Measurements from ENCODE around the gene C13orf46. TPM values are rescaled to one million over a fixed set of nuclear protein-coding genes. Genes with fewer than 3 reads are reported as not detected.

C13orf46 gene
- total RNA-seq, 3 donors from 2014 or later = 1.1 to 1.5 (median 1.4) TPM

- Mint-ChIP-seq H3K9me3 (no peaks in the 10 kb centered on the region), H3K4me3 (no peak overlapping the region), H3K4me1 (ENCODE audit: low read depth) (peaks cover 4% of the 10 kb centered on the region), H3K27me3 (ENCODE audit: low read depth) (no peaks in the 10 kb centered on the region), H3K36me3 (ENCODE audit: insufficient read depth) (peaks cover 28% of the 10 kb centered on the region)
- no peak for ATAC-seq
- no peak for DNase-seq
These were observed 717 bp upstream of the C13orf46 start for GRCh38 chr13:113974304-113975281.

DNA sequence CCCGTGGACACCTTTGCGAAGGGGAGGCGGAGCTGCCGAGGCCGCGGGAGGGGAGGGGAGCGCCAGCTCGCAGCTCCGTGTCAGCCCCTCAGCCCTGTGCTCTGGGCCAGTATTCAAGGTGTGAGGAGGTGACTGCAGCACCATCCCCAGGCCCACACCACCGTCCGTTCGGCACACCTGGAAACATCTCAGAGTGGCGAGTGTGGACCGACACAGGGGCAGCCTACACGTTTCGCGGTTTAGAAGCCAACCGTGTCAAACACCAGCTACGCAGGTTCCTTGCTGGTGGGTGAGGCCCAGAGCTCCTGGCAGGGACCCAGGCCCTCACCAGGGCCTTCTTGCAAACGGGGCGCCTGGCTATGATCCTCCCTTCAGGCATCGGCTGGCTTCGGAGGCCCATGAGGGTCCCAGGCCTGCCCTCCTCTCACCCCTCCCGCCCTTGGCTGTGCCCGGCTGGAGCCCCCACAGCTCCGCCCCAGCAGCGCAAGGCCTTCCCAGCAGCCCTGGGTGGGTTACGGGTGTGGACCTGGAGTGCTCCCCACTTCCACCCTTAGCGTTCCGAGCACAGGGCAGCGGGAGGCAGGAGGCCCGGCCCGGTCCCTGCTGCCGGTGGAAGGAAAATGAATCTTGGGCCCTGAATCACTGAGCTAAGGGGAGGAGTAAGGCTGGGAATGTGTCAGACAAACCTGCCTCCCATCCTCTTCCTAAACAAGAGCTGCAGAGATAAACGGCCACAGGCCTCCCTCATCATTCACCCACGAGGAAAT, 1.2 kb downstream of the C13orf46 start:
- no peak for ATAC-seq
- Mint-ChIP-seq H3K4me1 (ENCODE audit: low read depth) (peaks cover 4% of the 10 kb centered on the region), H3K36me3 (ENCODE audit: insufficient read depth) (peaks cover 19% of the 10 kb centered on the region), H3K9me3 (no peaks in the 10 kb centered on the region), H3K27me3 (ENCODE audit: low read depth) (no peaks in the 10 kb centered on the region), H3K4me3 (no peak overlapping the region)
- DNase-seq = no peak

GRCh38 chr13:113971471-113972231, 2.2 kb downstream of the C13orf46 start:
- H3K9me3 Mint-ChIP-seq = no peaks in the 10 kb centered on the region
- DNase-seq (no peak), ATAC-seq (no peak)
- no peaks in the 10 kb centered on the region for H3K27me3 Mint-ChIP-seq (ENCODE audit: low read depth)
- peaks cover 4% of the 10 kb centered on the region for H3K4me1 Mint-ChIP-seq (ENCODE audit: low read depth)
- H3K36me3 Mint-ChIP-seq (ENCODE audit: insufficient read depth) = peaks cover 16% of the 10 kb centered on the region
- H3K4me3 Mint-ChIP-seq = no peak overlapping the region

GRCh38 chr13:113970810-113971470, 2.9 kb downstream of the C13orf46 start:
- Mint-ChIP-seq H3K27me3 (ENCODE audit: low read depth) (no peaks in the 10 kb centered on the region), H3K4me3 (no peak overlapping the region), H3K36me3 (ENCODE audit: insufficient read depth) (peaks cover 16% of the 10 kb centered on the region), H3K9me3 (no peaks in the 10 kb centered on the region), H3K4me1 (ENCODE audit: low read depth) (peaks cover 4% of the 10 kb centered on the region)
- DNase-seq = no peak
- ATAC-seq = no peak

GRCh38 chr13:113969973-113970611, 3.8 kb downstream of the C13orf46 start:
- no peaks in the 10 kb centered on the region for H3K27me3 Mint-ChIP-seq (ENCODE audit: low read depth)
- H3K36me3 Mint-ChIP-seq (ENCODE audit: insufficient read depth) = peaks cover 12% of the 10 kb centered on the region
- ATAC-seq (no peak), DNase-seq (no peak)
- H3K4me1 Mint-ChIP-seq (ENCODE audit: low read depth) = no peaks in the 10 kb centered on the region
- no peaks in the 10 kb centered on the region for H3K9me3 Mint-ChIP-seq
- no peak overlapping the region for H3K4me3 Mint-ChIP-seq

DNA sequence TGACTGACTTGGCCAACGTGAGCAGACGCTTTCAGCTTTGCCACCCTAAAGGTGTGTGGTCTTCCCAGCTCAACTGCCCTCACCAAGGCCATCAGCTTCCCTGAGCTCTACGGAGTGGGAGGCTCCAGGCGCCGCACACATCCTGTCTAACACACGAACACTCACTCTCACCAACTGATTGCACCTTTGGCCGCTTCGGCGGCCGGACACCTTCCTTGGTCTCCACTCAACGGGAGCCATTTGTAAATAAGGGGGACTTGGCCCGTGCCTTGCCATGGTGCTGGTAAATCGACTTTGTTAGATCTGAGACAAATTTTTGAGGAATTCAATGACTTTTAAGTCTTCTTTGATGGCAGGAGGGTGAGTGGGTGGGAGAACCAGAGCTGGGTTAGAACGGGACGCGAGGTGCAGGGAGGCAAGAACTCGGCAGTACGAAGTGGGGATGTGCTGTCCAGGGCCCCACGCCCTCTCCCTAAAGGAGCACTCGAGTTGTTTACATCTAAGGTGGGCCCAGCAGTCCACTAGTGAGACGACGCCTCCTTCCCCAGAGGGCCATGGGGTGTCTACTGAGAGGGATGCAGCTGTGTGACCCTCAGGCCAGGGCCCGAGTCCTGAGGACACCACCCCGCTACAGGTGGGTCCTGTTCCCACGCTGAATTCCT, 4.4 kb downstream of the C13orf46 start:
- H3K4me3 Mint-ChIP-seq = no peak overlapping the region
- H3K27me3 Mint-ChIP-seq (ENCODE audit: low read depth) = no peaks in the 10 kb centered on the region
- H3K9me3 Mint-ChIP-seq = no peaks in the 10 kb centered on the region
- no peak for DNase-seq
- no peak for ATAC-seq
- H3K4me1 Mint-ChIP-seq (ENCODE audit: low read depth) = no peaks in the 10 kb centered on the region
- H3K36me3 Mint-ChIP-seq (ENCODE audit: insufficient read depth) = peaks cover 12% of the 10 kb centered on the region

GRCh38 chr13:113968463-113969310, 5.2 kb downstream of the C13orf46 start:
- Mint-ChIP-seq H3K27me3 (ENCODE audit: low read depth) (no peaks in the 10 kb centered on the region), H3K4me3 (no peak overlapping the region), H3K9me3 (no peaks in the 10 kb centered on the region), H3K4me1 (ENCODE audit: low read depth) (no peaks in the 10 kb centered on the region), H3K36me3 (ENCODE audit: insufficient read depth) (peaks cover 12% of the 10 kb centered on the region)
- DNase-seq (no peak), ATAC-seq (no peak)

DNA sequence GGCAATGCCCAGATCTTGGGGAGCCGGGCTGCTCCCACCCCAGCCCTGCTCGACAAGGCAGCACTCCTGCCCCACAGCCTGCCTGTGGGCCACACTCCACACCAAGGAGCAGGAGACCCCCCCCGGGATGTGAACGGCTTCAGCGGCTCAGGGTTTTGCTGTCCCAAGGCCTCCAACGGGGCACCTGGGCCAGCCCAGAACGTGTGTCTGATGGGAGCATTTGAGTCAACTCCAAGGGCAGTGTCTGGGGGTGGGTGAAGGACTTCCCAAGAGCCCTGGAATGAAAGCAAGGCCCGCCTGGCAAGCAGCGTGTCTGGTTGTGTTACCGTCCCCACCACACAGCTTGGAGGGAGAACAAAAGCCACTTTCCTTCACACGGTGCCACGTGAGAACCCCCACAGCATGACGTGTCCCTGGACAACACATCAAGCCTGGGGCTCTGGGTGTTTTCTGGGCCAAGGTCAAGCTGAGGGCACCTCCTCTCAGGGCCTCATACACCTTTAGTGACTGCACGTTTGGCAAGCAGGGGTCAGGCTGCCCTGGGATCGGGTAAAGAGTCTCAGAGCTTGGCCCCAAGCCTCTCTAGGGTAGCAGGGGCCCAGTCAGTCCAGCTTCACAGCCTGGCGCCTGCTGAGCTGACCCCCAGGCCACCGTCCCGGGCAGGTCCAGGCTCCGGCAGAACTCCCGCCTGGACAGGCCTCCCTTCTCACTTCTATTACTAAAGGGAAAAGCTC, 6.0 kb downstream of the C13orf46 start:
- H3K4me3 Mint-ChIP-seq = no peak overlapping the region
- no peaks in the 10 kb centered on the region for H3K27me3 Mint-ChIP-seq (ENCODE audit: low read depth)
- H3K4me1 Mint-ChIP-seq (ENCODE audit: low read depth) = no peaks in the 10 kb centered on the region
- H3K9me3 Mint-ChIP-seq = no peaks in the 10 kb centered on the region
- ATAC-seq (no peak), DNase-seq (no peak)
- H3K36me3 Mint-ChIP-seq (ENCODE audit: insufficient read depth) = peaks cover 12% of the 10 kb centered on the region

- no peaks in the 10 kb centered on the region for H3K4me1 Mint-ChIP-seq (ENCODE audit: low read depth)
These were observed 6.6 kb downstream of the C13orf46 start for GRCh38 chr13:113967206-113967720.

DNA sequence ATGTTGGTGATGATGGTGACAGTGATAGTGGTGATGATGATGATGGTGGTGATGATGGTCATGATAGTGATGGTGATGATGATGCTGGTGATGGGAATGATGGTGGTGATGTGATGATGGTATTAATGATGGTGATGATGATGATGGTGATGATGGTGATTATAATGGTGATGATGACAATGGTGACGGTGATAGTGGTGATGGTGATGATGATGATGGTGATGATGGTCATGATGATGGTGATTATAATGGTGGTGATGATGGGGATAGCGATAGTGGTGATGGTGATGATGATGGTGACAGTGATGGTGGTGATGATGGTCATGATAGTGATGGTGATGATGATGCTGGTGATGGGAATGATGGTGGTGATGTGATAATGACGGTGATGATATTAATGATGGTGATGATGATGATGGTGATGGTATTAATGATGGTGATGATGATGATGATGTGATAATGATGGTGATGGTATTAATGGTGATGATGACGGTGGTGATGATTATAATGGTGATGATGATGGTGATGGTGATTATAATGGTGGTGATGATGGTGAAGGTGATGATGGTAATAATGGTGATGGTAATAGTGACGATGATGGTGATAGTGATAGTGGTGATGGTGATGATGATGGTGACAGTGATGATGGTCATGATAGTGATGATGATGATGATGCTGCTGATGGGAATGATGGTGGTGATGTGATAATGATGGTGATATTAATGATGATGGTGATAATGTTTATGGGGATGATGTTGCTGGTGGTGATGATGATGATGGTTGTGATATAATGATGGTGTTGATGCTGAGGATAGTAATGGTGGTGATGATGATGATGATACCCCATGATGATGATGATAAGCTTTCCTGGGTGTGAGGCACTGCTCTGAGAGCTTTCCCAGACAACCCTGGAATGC, 7.7 kb downstream of the C13orf46 start:
- Mint-ChIP-seq H3K36me3 (ENCODE audit: insufficient read depth) (peaks cover 12% of the 10 kb centered on the region), H3K27me3 (ENCODE audit: low read depth) (no peaks in the 10 kb centered on the region), H3K9me3 (no peaks in the 10 kb centered on the region), H3K4me3 (no peak overlapping the region), H3K4me1 (ENCODE audit: low read depth) (no peaks in the 10 kb centered on the region)
- ATAC-seq (no peak), DNase-seq (no peak)

More at GRCh38 chr13:113967206-113967720, 6.6 kb downstream of the C13orf46 start:
- peaks cover 12% of the 10 kb centered on the region for H3K36me3 Mint-ChIP-seq (ENCODE audit: insufficient read depth)
- DNase-seq (no peak), ATAC-seq (no peak)
- H3K27me3 Mint-ChIP-seq (ENCODE audit: low read depth) = no peaks in the 10 kb centered on the region
- H3K4me3 Mint-ChIP-seq = no peak overlapping the region
- no peaks in the 10 kb centered on the region for H3K9me3 Mint-ChIP-seq

GRCh38 chr13:113965383-113965874, 8.4 kb downstream of the C13orf46 start:
- H3K36me3 Mint-ChIP-seq (ENCODE audit: insufficient read depth) = peaks cover 13% of the 10 kb centered on the region
- H3K27me3 Mint-ChIP-seq (ENCODE audit: low read depth) = no peaks in the 10 kb centered on the region
- DNase-seq (no peak), ATAC-seq (no peak)
- no peaks in the 10 kb centered on the region for H3K9me3 Mint-ChIP-seq
- no peak overlapping the region for H3K4me3 Mint-ChIP-seq
- H3K4me1 Mint-ChIP-seq (ENCODE audit: low read depth) = peaks cover 1% of the 10 kb centered on the region
